HuH-7 (cell line): ENCODE measurements around the gene KRTAP5-3.
A peak's percentile ranks its signal among the peaks of the same experiment; 100 is the strongest.
"Not testable (repeated sequence)": the region's sequence is repeated elsewhere in the genome, so short reads cannot be mapped to it uniquely, and the experiment has no call there.

Source experiments
- DNase-seq: peaks from one replicate; pipeline ENCODE4 v3.0.0; 2011; ENCODE audit warnings: low spot score

Gene KRTAP5-3

DNA sequence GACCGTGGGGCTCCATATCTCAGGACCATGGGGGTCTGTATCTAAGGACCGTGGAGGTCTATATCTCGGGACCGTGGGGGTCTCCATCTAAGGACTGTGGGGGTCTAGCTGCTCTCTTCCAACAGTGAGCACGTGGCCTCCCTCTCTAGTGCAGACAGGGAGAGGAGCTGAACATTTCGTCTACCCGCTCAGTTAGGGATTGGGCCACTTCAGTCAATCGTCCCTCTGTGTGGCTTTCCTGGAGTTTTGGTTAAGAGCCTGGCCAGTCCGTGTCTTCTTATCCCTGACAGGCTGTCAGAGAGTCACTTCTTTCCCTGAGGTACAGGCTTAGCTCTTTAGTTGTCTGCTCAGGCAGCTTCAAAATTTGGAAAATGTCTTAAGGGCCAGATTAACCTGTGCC lies 26.3 kb downstream of the KRTAP5-3 start:
- DNase-seq, result no peak

DNA sequence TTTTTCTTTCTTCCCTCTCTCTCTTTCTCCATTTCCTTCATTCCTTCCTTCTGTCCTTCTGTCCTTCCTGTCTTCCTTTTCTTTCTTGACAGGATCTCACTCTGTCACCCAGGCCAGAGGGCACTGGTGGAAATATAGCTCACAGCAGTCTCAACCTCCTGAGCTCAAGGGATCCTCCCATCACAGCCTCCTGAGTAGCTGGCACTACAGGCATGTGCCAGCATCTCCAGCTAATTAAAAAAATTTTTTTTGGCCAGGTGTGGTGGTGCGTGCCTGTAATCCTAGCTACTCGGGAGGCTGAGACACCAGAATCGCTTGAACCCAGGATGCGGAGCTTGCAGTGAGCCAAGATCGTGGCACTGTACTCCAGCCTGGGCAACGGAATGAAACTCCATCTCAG lies 31.4 kb downstream of the KRTAP5-3 start:
- no peak for DNase-seq

GRCh38 chr11:1575756-1576155 lies 32.5 kb downstream of the KRTAP5-3 start:
- DNase-seq, result not testable (repeated sequence)

DNA sequence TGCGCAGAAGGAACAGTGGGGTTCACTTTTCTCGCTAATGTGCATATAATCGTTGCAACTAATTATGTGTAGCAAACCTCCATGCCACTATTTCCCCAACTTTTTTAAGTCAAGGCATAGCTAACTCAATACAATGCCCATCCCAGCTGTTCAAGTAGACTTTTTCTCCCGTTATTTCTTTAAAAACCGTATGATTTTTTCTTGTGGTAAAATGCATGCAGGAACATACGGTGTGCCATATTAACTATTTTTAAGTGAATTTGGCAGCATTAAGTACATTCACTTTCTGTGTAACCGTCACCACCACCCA lies 33.4 kb downstream of the KRTAP5-3 start:
- DNase-seq, result no peak

DNA sequence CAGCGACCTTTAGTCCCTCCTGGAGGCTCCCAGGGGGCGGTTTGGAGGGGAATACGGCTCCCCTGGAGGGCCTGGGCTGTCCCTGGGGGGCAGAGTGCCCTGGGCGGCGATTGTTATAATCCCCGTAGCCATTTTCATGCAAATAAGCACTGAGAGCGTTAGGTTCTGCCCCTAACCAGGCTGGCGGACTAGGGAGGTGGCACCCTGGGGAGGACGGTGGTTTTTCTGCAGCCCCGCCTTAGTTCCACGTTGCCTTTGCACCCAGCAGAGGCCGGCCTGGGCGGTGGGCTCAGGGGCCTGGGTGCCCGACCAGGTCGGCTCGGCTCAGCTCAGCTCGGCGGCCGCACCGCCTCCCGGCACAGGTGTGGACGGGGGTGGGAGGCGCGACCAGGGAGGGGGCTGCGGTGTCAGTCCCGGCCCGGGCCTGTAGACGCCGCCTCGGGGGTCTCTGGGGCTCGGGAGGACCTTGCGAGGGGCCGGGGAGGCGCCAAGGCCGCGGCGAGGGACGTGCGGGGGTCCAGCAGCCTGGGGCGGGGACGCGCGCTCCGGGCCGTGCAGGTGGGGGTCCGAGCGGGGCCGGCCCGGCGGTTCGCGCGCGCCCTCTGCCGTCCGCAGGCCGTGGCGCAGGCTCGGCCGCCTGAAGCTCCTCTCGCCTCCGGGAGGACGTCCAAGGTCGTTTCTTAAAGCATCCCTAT lies 33.9 kb downstream of the KRTAP5-3 start:
- peak; percentile 73 for DNase-seq

- DNase-seq, result no peak
These were observed 34.4 kb downstream of the KRTAP5-3 start for GRCh38 chr11:1573903-1574237.

DNA sequence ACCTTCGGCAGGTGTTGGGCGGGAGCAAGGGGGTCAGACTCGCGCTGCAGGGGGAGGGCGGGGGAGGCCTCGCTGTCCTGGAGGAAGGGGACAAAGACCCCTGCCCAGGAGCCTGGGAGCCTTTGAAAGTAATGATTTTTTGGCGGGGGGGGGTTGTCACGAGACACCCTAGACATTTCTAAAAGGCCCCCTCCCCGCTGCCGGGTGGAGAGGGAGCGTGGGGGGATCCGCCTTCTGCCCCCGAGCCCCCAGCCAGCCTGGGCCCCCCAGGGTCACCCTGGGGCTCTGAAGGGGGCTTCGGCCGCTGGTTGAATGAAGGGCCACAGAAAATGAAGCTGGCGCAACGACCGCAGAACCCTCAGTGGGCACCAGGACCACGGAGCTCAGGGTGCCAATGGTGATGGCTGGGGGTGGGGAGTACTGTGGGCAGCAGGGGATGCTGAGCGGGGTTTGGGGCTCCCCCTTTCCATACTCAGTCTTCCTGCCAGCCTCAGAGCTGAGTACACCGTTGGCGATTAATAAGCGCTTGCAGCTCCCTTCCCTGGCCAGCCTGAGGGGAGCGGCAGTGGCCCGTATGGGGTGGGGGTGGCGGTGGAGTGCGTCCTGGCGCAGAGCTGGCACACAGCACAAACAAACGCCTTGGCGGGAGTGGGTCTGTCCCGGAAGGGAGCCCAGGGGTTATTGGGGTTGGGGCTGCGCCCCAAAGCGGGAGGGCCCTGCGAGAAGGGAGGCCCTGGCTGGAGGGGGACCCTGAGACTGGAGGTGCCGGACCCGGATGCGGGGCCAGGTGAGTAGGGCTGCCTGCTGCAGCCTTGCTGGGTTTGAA lies 35.0 kb downstream of the KRTAP5-3 start:
- no peak for DNase-seq

- DNase-seq, result peak; percentile 98
These were observed 35.8 kb downstream of the KRTAP5-3 start, which contains the start of gene DUSP8 for GRCh38 chr11:1572197-1573076. DUSP8 (minus strand) TSS chr11:1572271; CDS start chr11:1565826, 6,445 bp downstream.

DNA sequence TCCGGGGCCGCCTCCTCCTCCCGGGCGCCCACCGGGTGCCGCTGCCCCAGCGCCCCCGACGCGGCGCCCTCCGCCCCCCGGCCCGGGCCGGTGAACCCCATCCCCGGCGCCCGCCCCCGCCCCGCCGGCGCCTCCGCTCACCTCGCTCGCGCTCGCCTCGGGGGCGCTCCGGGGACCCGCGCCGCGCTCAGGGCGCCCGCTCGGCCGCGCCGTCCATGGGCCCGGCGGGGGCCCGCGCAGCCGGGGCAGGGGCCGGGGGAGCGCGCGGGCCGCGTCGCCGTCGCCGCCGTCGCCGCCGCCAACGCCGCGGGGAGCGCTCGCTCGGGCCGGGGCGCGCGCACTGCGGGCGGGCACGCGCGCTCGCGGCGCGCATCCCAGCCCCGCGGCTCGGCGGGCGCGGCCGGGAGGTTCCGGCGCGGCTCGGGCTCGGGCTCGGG lies 36.5 kb downstream of the KRTAP5-3 start:
- no peak for DNase-seq

DNA sequence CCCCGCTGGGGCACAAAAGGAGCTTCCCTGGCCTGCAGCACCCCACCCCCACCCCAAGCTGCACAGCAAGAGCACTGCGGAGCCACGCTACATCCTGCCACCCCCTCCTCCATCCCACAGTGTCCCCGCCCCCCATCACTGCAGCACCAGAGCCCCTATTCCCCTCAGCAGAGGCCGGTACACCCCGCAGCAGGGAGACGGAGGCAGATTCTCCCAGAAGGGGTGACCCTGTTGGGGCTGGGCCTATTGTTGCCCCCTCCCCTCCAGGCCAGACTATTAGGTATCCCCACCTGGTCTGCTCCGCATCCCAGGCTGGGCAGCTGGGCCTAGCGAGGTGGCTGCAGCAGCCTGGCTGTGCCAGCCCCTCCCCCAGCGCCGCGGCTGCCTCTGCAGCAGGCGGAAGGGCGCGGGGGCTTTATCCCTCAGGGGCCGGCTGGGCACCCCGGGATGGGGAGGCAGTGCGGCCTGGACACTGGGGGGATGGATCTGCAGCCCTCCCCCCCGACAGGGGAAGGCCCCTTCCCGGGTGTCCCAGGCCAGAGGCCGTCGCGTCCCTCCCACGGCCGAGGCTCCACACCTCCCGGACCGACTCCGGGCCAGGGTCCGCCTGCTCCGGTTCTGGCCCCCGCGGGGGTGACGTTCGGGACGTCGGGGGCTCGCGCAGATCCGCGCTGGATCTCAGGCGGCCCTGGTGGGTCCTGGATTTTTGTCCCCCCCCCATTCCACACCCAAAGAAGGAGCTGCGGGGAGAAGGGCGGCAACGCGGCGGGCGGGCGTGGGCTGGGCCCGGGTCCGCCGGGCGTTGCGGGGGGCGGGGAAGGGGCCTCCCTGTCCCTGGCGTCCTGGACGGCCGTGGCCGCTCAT lies 37.1 kb downstream of the KRTAP5-3 start:
- DNase-seq, result no peak

GRCh38 chr11:1570531-1570895 lies 37.8 kb downstream of the KRTAP5-3 start:
- DNase-seq, result no peak

- DNase-seq, result no peak
These were observed 38.2 kb downstream of the KRTAP5-3 start for GRCh38 chr11:1570001-1570453.

DNA sequence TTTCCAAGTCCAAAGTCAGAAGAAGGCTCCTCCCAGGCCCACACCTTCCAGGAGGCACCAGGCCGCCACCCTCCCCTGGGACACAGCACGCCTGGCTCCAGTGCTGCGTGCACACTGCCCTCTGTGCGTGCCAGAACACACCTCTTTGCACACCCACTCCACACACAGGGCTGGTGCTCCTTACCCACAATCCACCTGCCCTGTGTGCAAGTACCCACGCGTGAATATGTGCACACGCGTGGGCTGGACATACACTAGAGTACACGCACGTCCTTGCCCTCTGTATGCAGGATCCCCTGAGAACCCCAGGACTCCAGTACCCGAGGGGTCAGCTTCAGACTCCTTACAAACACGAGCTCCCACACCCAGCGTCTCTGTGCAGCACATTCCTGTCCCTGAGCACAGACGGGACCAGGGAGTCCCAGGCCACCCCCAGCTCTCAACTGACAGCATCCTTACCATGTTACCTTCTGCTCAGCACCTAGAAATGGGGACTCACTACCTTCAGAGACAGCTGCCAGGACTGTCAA lies 38.9 kb downstream of the KRTAP5-3 start:
- DNase-seq, result no peak

GRCh38 chr11:1568441-1568911 lies 39.8 kb downstream of the KRTAP5-3 start:
- DNase-seq, result no peak

DNA sequence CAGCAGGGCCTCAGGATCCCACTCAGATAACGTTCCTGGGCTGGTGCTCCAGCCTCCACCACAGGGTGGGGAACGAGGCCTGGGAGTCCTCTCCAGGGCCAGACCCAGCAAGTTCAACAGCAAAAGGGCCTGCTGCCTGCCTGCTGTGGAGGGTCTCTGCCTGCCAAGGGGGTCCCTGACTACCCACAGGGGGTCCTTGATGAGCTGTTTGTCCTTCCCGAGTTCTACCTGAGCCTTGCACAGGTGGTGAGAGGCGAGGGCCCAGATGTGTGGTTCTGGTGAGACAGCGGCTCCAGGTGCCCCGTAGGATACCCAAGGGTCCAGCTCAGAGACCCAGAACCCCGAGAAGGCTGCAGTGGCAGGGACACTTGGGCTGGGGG lies 40.6 kb downstream of the KRTAP5-3 start:
- DNase-seq, result no peak

- no peak for DNase-seq
These were observed 41.1 kb downstream of the KRTAP5-3 start for GRCh38 chr11:1567052-1567720.

GRCh38 chr11:1566381-1567051 lies 41.7 kb downstream of the KRTAP5-3 start:
- DNase-seq, result no peak

DNA sequence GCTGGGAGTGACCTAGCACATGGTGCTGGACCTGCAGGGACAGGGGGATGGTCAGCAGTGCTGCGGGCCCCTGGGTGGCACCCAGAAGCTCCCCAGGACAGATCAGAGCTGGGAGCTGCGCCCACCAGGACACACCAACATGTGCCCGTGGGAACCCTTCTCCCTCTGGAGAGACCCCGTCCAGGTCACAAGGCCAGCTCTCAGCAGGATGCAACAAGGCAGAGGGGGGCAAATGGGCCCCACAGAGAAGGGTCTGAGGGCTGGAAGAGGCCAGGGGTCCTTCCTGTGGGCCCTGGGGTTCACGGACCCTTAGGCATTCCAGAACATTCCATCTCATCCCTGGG lies 42.4 kb downstream of the KRTAP5-3 start:
- DNase-seq, result no peak

DNA sequence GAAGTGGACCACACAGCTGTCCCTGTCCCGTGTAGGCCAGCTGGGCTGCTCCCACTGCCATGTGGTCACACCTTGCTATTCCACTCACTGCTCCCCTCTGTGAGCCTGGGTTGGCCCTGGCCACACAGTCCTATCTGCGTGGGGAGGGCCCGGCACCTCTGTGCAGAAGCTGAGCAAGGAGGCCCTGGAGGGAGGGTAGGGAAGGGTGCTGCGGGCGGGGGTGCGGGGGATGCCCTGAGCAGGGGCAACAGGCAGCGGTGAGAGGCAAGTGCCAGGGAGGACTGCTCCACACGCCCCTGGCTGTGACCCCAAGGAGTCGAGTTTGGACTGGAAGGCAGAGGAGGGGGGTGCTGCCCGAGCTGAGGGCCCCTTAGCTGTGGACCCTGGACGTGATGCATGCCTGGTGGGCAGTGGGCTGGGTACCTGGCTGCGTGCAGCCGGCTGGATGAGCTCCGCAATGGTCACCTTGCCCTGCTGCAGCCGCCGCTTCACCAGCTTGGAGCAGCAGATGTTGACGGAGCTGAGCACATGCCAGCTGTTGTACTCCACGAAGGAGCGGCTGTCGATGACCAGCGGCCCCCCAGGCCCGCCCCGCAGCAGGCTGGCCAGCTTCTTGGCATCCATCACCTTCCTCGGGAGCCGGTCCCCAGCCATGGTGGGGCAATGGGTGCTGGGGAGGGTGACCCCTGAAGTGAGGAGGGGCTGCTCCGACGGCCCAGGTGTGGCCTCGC lies 42.9 kb downstream of the KRTAP5-3 start:
- DNase-seq, result no peak
